Kidney (tissue), 14 donors: ENCODE measurements around the gene PPM1N. TPM values are rescaled to one million over a fixed set of nuclear protein-coding genes. Genes with fewer than 3 reads are reported as not detected.

ENCODE experiments used
- DNase-seq, 5 donors: peaks; one replicate each; pipeline ENCODE4 v3.0.0-alpha.2; 2013 to 2020
- FAIRE-seq: peaks from 2 replicates; lab custom pipeline; 2012; peaks lifted over from hg19 to GRCh38; lab: Jason Lieb, UNC
- H3K27ac ChIP-seq, 2 donors: one replicate each; pipeline ENCODE4 v1.7.0; 2013; ENCODE audit warnings: low read depth in 2 of 2, low read length in 2 of 2, inconsistent platforms in 1 of 2
- H3K27me3 ChIP-seq: one replicate; pipeline ENCODE4 v1.7.1; 2013; ENCODE audit warnings: low read length, inconsistent platforms; ENCODE audit not compliant: control insufficient read depth, insufficient read depth
- H3K36me3 ChIP-seq, 3 donors: one replicate each; pipeline versions ENCODE4 v1.7.0 to v1.7.1; 2013; ENCODE audit warnings: low read length in 3 of 3, control low read depth in 1 of 3, inconsistent platforms in 1 of 3; ENCODE audit not compliant: insufficient read depth in 3 of 3, control insufficient read depth in 2 of 3
- H3K4me1 ChIP-seq, 3 donors: one replicate each; pipeline versions ENCODE4 v1.7.0 to v1.7.1; 2013; ENCODE audit warnings: low read length in 3 of 3, inconsistent platforms in 1 of 3, low read depth in 1 of 3; ENCODE audit not compliant: control insufficient read depth in 2 of 3, insufficient read depth in 2 of 3
- H3K4me3 ChIP-seq, 3 donors: one replicate each; pipeline versions ENCODE4 v1.7.0 to v1.8.1; 2013; ENCODE audit warnings: low read length in 3 of 3, control low read depth in 1 of 3, inconsistent platforms in 1 of 3
- H3K9ac ChIP-seq, 3 donors: one replicate each; pipeline versions ENCODE4 v1.7.0 to v1.7.1; 2013; ENCODE audit warnings: low read length in 3 of 3, control low read depth in 1 of 3, inconsistent platforms in 1 of 3
- H3K9me3 ChIP-seq, 3 donors: one replicate each; pipeline versions ENCODE4 v1.7.0 to v1.7.1; 2013; ENCODE audit warnings: low read length in 3 of 3, control low read depth in 1 of 3, inconsistent platforms in 1 of 3; ENCODE audit not compliant: control insufficient read depth in 2 of 3, insufficient read depth in 1 of 3
- CTCF ChIP-seq: IDR thresholded peaks from 3 replicates; pipeline ENCODE4 v1.5.1; 2012; ENCODE audit warnings: mild to moderate bottlenecking, moderate library complexity, borderline replicate concordance; ENCODE audit not compliant: insufficient read depth; ENCODE audit errors: extremely low read depth
- intact Hi-C: fragments of 100-400 bp; cut with DNase I; formaldehyde crosslinking; loops from one replicate; pipeline ENCODE4 v1.11.1; 2022
- polyA plus RNA-seq: library from polyadenylated mRNA; stranded (reverse); fragments of 350-450 nt; fragmentation: Illumina TruSeq; extraction: RNeasy Lipid Tissue Mini Kit (QIAGEN cat#74804); gene quantifications from one replicate; pipeline ENCODE4 v1.2.3, GENCODE V29; 2014; ENCODE audit warnings: low read depth, low replicate concordance; ENCODE audit not compliant: insufficient read depth
- total RNA-seq: library from RNA; stranded (reverse); fragmentation: NEBNext Ultra II Directional; extraction: Animal tissue kit (Norgen Biotek cat#: 25700); gene quantifications from one replicate; pipeline ENCODE4 v1.2.1, GENCODE V29; 2021
- donor health status: control.
- donor health status: control.
- donor health status: control.
- donor health status: control.
- donor health status: control.
- donor health status: DM: yes; HTN: yes; CAD: no.
- donor health status: Normal renal cell carcinoma (clear cell type).

Gene PPM1N
- total and polyA plus RNA-seq, 2 donors from 2014 or later = 0.69 to 2.2 TPM

GRCh38 chr19:45505151-45505995 is 7.1 kb downstream of the PPM1N start:
- DNase-seq = no peak
- no peak overlapping the region for H3K4me3 ChIP-seq
- intact Hi-C loops = no loop called here
- no peak overlapping the region for H3K9ac ChIP-seq
- FAIRE-seq = no peak
- TF ChIP-seq CTCF = no peak
- no peaks in the 10 kb centered on the region for H3K36me3 ChIP-seq
- H3K4me1 ChIP-seq = peaks cover 0 to 8% (median 0%) of the 10 kb centered on the region in 3 donors
- H3K27ac ChIP-seq = no peak overlapping the region
- H3K27me3 ChIP-seq = peaks cover 3% of the 10 kb centered on the region
- H3K9me3 ChIP-seq = no peaks in the 10 kb centered on the region

- Histone ChIP-seq H3K36me3 (no peaks in the 10 kb centered on the region), H3K9me3 (no peaks in the 10 kb centered on the region), H3K4me1 (peaks cover 0 to 8% (median 0%) of the 10 kb centered on the region in 3 donors), H3K9ac (peak overlapping the region in 2 of 3 donors; percentile 35 to 71), H3K4me3 (peak overlapping the region in 2 of 3 donors; percentile 62 to 88), H3K27ac (peak overlapping the region; percentile 63 to 80), H3K27me3 (peaks cover 3% of the 10 kb centered on the region)
- intact Hi-C loops = no loop called here
- DNase-seq (no peak), FAIRE-seq (no peak)
- no peak for TF ChIP-seq CTCF
These were observed 7.7 kb downstream of the PPM1N start for GRCh38 chr19:45505996-45506245.

- Histone ChIP-seq H3K4me3 (peak overlapping the region; percentile 79 to 88 (median 83)), H3K27ac (peak overlapping the region; percentile 87 to 90), H3K4me1 (peaks cover 0 to 8% (median 0%) of the 10 kb centered on the region in 3 donors), H3K27me3 (no peaks in the 10 kb centered on the region), H3K36me3 (no peaks in the 10 kb centered on the region), H3K9me3 (no peaks in the 10 kb centered on the region), H3K9ac (peak overlapping the region in 2 of 3 donors; percentile 35 to 96)
- intact Hi-C loops = no loop called here
- TF ChIP-seq CTCF = peak; percentile 51
- FAIRE-seq (no peak), DNase-seq (peak; percentile 92 to 98 (median 95))
These were observed 8.2 kb downstream of the PPM1N start for GRCh38 chr19:45506246-45506988.
